ENCODE results near the gene DNAAF1.

DNAAF1 gene

GRCh38 chr16:84103678-84104077 is 41.4 kb upstream of the DNAAF1 start:
- peaks cover 60% of the 10 kb centered on the region for H4K20me1 ChIP-seq (ENCODE audit: insufficient read depth, low read length)
- no peaks in the 10 kb centered on the region for H3K27me3 ChIP-seq (ENCODE audit: low read depth, low read length)
- peaks cover 18% of the 10 kb centered on the region for H3K79me2 ChIP-seq (ENCODE audit: low read length)
- no peak overlapping the region for H3K4me2 ChIP-seq (ENCODE audit: low read length)
- H3K4me3 ChIP-seq (ENCODE audit: low read length) = no peak overlapping the region
- no peak overlapping the region for H3K9ac ChIP-seq (ENCODE audit: low read length)
- TF ChIP-seq CTCF (IDR thresholded peaks at IDR 0.05; ENCODE audit: low read depth, low read length) (no peak), EZH2phosphoT487 (IDR thresholded peaks at IDR 0.05; ENCODE audit: low read depth) (no peak)
- H3K9me3 ChIP-seq (ENCODE audit: insufficient read depth, low read length) = no peaks in the 10 kb centered on the region
- H2AFZ ChIP-seq (ENCODE audit: low read depth, low read length) = no peak overlapping the region
- H3K4me1 ChIP-seq (ENCODE audit: low read length) = peaks cover 9% of the 10 kb centered on the region
- peaks cover 12% of the 10 kb centered on the region for H3K36me3 ChIP-seq (replicated peaks; ENCODE audit: low read depth, low read length)
- no peak overlapping the region for H3K27ac ChIP-seq (ENCODE audit: low read length)

- H3K9ac ChIP-seq (ENCODE audit: low read length) = no peak overlapping the region
- peaks cover 9% of the 10 kb centered on the region for H3K4me1 ChIP-seq (ENCODE audit: low read length)
- no peak overlapping the region for H3K27ac ChIP-seq (ENCODE audit: low read length)
- H3K4me2 ChIP-seq (ENCODE audit: low read length) = no peak overlapping the region
- no peak overlapping the region for H2AFZ ChIP-seq (ENCODE audit: low read depth, low read length)
- TF ChIP-seq CTCF (IDR thresholded peaks at IDR 0.05; ENCODE audit: low read depth, low read length) (no peak), EZH2phosphoT487 (IDR thresholded peaks at IDR 0.05; ENCODE audit: low read depth) (no peak)
- no peaks in the 10 kb centered on the region for H3K27me3 ChIP-seq (ENCODE audit: low read depth, low read length)
- peaks cover 60% of the 10 kb centered on the region for H4K20me1 ChIP-seq (ENCODE audit: insufficient read depth, low read length)
- no peak overlapping the region for H3K4me3 ChIP-seq (ENCODE audit: low read length)
- H3K36me3 ChIP-seq (replicated peaks; ENCODE audit: low read depth, low read length) = peaks cover 11% of the 10 kb centered on the region
- H3K79me2 ChIP-seq (ENCODE audit: low read length) = peaks cover 22% of the 10 kb centered on the region
- H3K9me3 ChIP-seq (ENCODE audit: insufficient read depth, low read length) = no peaks in the 10 kb centered on the region
These were observed 40.9 kb upstream of the DNAAF1 start for GRCh38 chr16:84104231-84104630.

- Histone ChIP-seq H3K9ac (ENCODE audit: low read length) (no peak overlapping the region), H3K9me3 (ENCODE audit: insufficient read depth, low read length) (no peaks in the 10 kb centered on the region), H2AFZ (ENCODE audit: low read depth, low read length) (no peak overlapping the region), H3K4me1 (ENCODE audit: low read length) (peaks cover under 1% of the 10 kb centered on the region; the same call in 1 of the 2 replicates), H4K20me1 (ENCODE audit: insufficient read depth, low read length) (peaks cover 64% of the 10 kb centered on the region), H3K4me3 (ENCODE audit: low read length) (no peak overlapping the region), H3K27ac (ENCODE audit: low read length) (no peak overlapping the region), H3K4me2 (ENCODE audit: low read length) (no peak overlapping the region), H3K36me3 (replicated peaks; ENCODE audit: low read depth, low read length) (peaks cover 11% of the 10 kb centered on the region), H3K79me2 (ENCODE audit: low read length) (peaks cover 30% of the 10 kb centered on the region), H3K27me3 (ENCODE audit: low read depth, low read length) (no peaks in the 10 kb centered on the region)
- TF ChIP-seq EZH2phosphoT487 (IDR thresholded peaks at IDR 0.05; ENCODE audit: low read depth) = no peak
- TF ChIP-seq CTCF (IDR thresholded peaks at IDR 0.05; ENCODE audit: low read depth, low read length) = no peak
These were observed 39.8 kb upstream of the DNAAF1 start for GRCh38 chr16:84105301-84105815.

- Histone ChIP-seq H3K4me1 (ENCODE audit: low read length) (peaks cover 7% of the 10 kb centered on the region; the same call in 1 of the 2 replicates), H3K27me3 (ENCODE audit: low read depth, low read length) (no peaks in the 10 kb centered on the region), H2AFZ (ENCODE audit: low read depth, low read length) (no peak overlapping the region), H3K79me2 (ENCODE audit: low read length) (peaks cover 38% of the 10 kb centered on the region), H3K4me3 (ENCODE audit: low read length) (no peak overlapping the region), H4K20me1 (ENCODE audit: insufficient read depth, low read length) (peaks cover 71% of the 10 kb centered on the region), H3K36me3 (replicated peaks; ENCODE audit: low read depth, low read length) (peaks cover 17% of the 10 kb centered on the region), H3K9ac (ENCODE audit: low read length) (no peak overlapping the region), H3K4me2 (ENCODE audit: low read length) (no peak overlapping the region), H3K27ac (ENCODE audit: low read length) (no peak overlapping the region), H3K9me3 (ENCODE audit: insufficient read depth, low read length) (no peaks in the 10 kb centered on the region)
- TF ChIP-seq CTCF (IDR thresholded peaks at IDR 0.05; ENCODE audit: low read depth, low read length) = no peak
- no peak for TF ChIP-seq EZH2phosphoT487 (IDR thresholded peaks at IDR 0.05; ENCODE audit: low read depth)
These were observed 39.0 kb upstream of the DNAAF1 start for GRCh38 chr16:84105948-84106740.

All from OCI-LY3 (cell line).